ENCODE results near the gene VWC2L. TPM values are rescaled to one million over a fixed set of nuclear protein-coding genes. Genes with fewer than 3 reads are reported as not detected.

Gene VWC2L
- total RNA-seq, 2 donors from 2014 or later: not detected

DNA sequence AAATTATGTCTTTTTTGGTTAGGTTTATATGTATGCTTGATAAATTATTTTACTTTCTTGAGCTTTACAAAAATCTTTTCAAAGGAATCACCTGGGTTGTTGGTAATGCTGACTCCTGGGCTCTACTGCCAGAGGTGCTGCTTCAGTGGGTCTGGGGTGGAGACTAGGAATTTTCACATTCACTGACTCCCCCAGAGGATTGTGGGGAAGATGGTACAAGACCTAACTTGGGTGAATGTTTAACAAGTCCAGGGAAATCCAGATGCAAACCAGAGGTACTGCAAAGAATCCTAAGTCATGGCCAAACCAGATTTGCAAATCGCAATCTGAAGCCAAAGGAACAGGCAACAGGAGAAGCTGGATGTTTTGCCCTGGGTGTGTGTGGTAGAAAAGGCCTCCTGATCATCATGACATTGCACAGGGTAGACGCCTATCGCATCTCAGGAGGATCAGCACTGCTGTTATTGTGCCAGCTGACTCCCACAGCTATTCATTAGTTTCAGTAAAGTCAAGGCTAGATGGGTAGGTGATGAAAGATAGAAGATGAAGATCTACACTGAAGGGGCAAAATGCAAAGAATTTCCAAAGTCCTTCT, 213.4 kb downstream of the VWC2L start:
- H3K27me3 ChIP-seq (replicated peaks; ENCODE audit: insufficient read depth): no peaks in the 10 kb centered on the region
- H3K36me3 ChIP-seq: no peaks in the 10 kb centered on the region
- no peak overlapping the region for H3K27ac ChIP-seq
- intact Hi-C loops (cut with DNase I): no loop called here
- WGBS: 75% methylated on average over 3 of the region's 3 CpGs
- H3K9me3 ChIP-seq: no peaks in the 10 kb centered on the region
- DNase-seq (ENCODE audit: low spot score): no peak
- no peaks in the 10 kb centered on the region for H3K4me1 ChIP-seq (replicated peaks)
- H3K4me3 ChIP-seq: no peak overlapping the region
- TF ChIP-seq POLR2A (IDR thresholded peaks at IDR 0.05): no peak
- TF ChIP-seq, protein P1, sequence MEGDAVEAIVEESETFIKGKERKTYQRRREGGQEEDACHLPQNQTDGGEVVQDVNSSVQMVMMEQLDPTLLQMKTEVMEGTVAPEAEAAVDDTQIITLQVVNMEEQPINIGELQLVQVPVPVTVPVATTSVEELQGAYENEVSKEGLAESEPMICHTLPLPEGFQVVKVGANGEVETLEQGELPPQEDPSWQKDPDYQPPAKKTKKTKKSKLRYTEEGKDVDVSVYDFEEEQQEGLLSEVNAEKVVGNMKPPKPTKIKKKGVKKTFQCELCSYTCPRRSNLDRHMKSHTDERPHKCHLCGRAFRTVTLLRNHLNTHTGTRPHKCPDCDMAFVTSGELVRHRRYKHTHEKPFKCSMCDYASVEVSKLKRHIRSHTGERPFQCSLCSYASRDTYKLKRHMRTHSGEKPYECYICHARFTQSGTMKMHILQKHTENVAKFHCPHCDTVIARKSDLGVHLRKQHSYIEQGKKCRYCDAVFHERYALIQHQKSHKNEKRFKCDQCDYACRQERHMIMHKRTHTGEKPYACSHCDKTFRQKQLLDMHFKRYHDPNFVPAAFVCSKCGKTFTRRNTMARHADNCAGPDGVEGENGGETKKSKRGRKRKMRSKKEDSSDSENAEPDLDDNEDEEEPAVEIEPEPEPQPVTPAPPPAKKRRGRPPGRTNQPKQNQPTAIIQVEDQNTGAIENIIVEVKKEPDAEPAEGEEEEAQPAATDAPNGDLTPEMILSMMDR (IDR thresholded peaks at IDR 0.05): no peak
- no peak for TF ChIP-seq POLR2AphosphoS5 (IDR thresholded peaks at IDR 0.05)

DNA sequence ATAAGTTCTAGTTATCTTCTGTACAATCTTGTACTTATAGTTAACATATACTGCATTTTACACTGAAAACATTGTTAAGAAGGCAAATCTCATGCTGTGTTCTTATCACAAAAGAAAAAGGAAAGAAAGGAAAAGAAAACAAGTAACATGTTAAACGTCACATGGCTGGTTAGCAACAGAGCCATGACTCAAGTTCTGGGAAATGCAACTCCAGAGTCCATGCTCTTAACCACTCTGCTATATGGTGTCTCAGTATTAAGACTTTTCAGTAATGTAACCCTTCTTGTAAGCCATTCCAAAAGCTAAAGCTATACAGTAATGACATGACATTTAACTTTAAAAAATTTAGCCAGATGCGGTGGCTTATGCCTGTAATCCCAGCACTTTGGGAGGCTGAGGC, 217.2 kb downstream of the VWC2L start:
- no peaks in the 10 kb centered on the region for H3K4me1 ChIP-seq (replicated peaks)
- no peaks in the 10 kb centered on the region for H3K9me3 ChIP-seq
- TF ChIP-seq, protein P1 (IDR thresholded peaks at IDR 0.05): no peak
- no peak for TF ChIP-seq POLR2AphosphoS5 (IDR thresholded peaks at IDR 0.05)
- no peak for TF ChIP-seq POLR2A (IDR thresholded peaks at IDR 0.05)
- no peak for DNase-seq (ENCODE audit: low spot score)
- 73% methylated on average over 2 of the region's 2 CpGs for WGBS
- H3K27ac ChIP-seq: no peak overlapping the region
- H3K36me3 ChIP-seq: no peaks in the 10 kb centered on the region
- no peak overlapping the region for H3K4me3 ChIP-seq
- H3K27me3 ChIP-seq (replicated peaks; ENCODE audit: insufficient read depth): no peaks in the 10 kb centered on the region
- intact Hi-C loops (cut with DNase I): no loop called here

Data from prostate gland (tissue), 2 donors.